Activated CD4-positive, alpha-beta memory T cell treated with anti-CD3 and anti-CD28 coated beads, Interleukin-2, amount 10 ng/mL, durations not matched to agents 7 days and 5 days (primary cell): ENCODE measurements around the gene ECSCR. TPM values are rescaled to one million over a fixed set of nuclear protein-coding genes. Genes with fewer than 3 reads are reported as not detected.

ENCODE experiments used
- CTCF ChIA-PET: fragments of 350-600 bp; sonication (Branson Sonifier 250); formaldehyde crosslinking; loops from one replicate; lab custom pipeline; 2021; ENCODE audit warnings: antibody characterized with exemption, inconsistent platforms; lab: Charles Lee
- POLR2A ChIA-PET: fragments of 350-600 bp; sonication (Branson Sonifier 250); formaldehyde crosslinking; loops from one replicate; lab custom pipeline; 2021; ENCODE audit warnings: antibody characterized with exemption; lab: Charles Lee
- DNase-seq: peaks from one replicate; pipeline ENCODE4 v3.0.0-alpha.2; 2020
- H3K27ac Mint-ChIP-seq: one replicate; pipeline ENCODE4 v1.8.0; 2021; ENCODE audit warnings: mild to moderate bottlenecking, mixed read lengths
- H3K27me3 Mint-ChIP-seq: one replicate; pipeline ENCODE4 v1.8.0; 2021; ENCODE audit warnings: mixed read lengths
- H3K36me3 Mint-ChIP-seq: one replicate; pipeline ENCODE4 v1.8.0; 2021; ENCODE audit warnings: low read depth, mixed read lengths
- H3K4me1 Mint-ChIP-seq: one replicate; pipeline ENCODE4 v1.8.0; 2021; ENCODE audit warnings: mixed read lengths
- H3K4me3 Mint-ChIP-seq: one replicate; pipeline ENCODE4 v1.8.0; 2021; ENCODE audit warnings: mild to moderate bottlenecking, mixed read lengths
- H3K9me3 Mint-ChIP-seq: one replicate; pipeline ENCODE4 v1.8.0; 2021; ENCODE audit warnings: mixed read lengths
- total RNA-seq, 2 experiments: library from RNA; stranded (reverse); gene quantifications; one replicate each; pipeline ENCODE4 v1.2.3, GENCODE V29; 2021

The ECSCR gene
- total RNA-seq, 2 experiments from 2014 or later: 1.1 TPM; not detected in 1

DNA sequence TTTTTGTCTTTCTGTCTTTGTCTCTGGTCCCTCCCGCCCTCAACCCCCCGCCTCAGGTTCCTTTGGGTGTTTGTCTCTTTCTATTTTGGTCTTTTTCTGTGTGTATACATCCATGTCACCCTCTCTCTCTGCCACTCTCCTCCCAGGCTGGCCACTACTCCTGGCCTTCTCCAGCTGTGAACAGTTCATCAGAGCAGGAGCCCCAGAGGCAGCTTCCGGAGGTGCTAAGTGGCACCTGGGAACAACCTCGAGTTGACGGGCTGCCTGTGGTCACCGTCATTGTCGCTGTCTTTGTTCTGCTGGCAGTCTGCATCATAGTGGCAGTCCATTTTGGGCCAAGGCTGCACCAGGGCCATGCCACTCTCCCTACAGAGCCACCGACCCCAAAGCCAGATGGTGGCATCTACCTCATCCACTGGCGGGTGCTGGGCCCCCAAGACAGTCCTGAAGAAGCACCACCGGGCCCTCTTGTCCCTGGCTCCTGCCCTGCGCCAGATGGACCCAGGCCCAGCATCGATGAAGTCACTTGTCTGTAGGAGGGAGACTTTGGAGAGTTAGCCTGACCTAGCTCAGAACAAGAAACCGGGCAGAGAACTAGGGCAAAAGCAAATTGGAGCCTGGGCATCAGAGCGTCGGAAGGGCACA is 10.0 kb upstream of the ECSCR start:
- peak overlapping the region; percentile 73 for H3K4me3 Mint-ChIP-seq
- CTCF ChIA-PET: interaction anchor here (1.1 to 1.5 kb wide), 2 partner anchors 42 to 50 kb away, joined by 3 read pairs; no protein-coding TSS in a partner anchor
- peaks cover 89% of the 10 kb centered on the region for H3K4me1 Mint-ChIP-seq
- no peak for DNase-seq
- H3K36me3 Mint-ChIP-seq: peaks cover 41% of the 10 kb centered on the region
- H3K27ac Mint-ChIP-seq: peak overlapping the region; percentile 90
- POLR2A ChIA-PET: interaction anchor here (0.9 to 5.8 kb wide), 5 partner anchors 9 to 88 kb away, joined by 3 to 63 read pairs (median 7); partner anchors contain the start of genes DNAJC18, STING1 and UBE2D2
- no peaks in the 10 kb centered on the region for H3K27me3 Mint-ChIP-seq
- no peaks in the 10 kb centered on the region for H3K9me3 Mint-ChIP-seq

DNA sequence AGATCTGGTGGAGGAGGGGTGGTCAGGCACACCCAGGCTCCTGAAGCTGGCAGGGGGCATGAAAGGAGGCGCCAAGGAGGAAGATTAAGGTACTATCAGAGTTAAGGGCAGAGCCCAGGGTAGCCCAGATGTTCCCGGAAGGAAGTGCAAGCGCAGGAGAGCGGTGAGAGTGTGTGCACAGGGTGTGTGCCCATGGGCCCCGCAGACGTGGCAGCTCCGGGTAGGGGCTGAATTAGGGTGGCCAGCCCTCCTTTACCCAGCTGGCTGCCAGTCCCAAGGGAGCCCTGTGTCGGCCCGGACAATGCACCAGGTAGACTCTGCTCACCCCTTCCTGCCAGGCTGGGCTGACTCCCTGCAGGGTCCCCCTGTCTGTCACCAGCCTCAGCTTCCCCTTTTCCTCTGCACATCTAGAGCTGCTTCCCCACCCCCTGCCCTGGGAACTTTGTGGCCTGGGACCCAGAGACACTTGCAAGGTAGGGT is 8.3 kb upstream of the ECSCR start, which contains the start of gene SMIM33:
TSS of gene SMIM33 (plus strand) at position 184 of the 480 bp plus-strand sequence. CDS start at position 302, 118 bp downstream.
- Mint-ChIP-seq H3K27me3 (no peaks in the 10 kb centered on the region), H3K27ac (peak within 1 kb of the TSS; percentile 90), H3K4me3 (peak within 1 kb of the TSS; percentile 73), H3K4me1 (peaks cover 76% of the 10 kb centered on the region), H3K9me3 (no peaks in the 10 kb centered on the region), H3K36me3 (peaks cover 25% of the 10 kb centered on the region)
- DNase-seq: peak; percentile 56
- CTCF ChIA-PET: interaction anchor here (0.8 to 2.0 kb wide), 10 partner anchors 10 to 92 kb away, joined by 3 to 14 read pairs (median 4); partner anchors contain the start of gene STING1
- POLR2A ChIA-PET: interaction anchor here (0.9 to 5.8 kb wide), 19 partner anchors 8 to 174 kb away, joined by 3 to 63 read pairs (median 5); partner anchors contain the start of genes DNAJC18 and STING1

DNA sequence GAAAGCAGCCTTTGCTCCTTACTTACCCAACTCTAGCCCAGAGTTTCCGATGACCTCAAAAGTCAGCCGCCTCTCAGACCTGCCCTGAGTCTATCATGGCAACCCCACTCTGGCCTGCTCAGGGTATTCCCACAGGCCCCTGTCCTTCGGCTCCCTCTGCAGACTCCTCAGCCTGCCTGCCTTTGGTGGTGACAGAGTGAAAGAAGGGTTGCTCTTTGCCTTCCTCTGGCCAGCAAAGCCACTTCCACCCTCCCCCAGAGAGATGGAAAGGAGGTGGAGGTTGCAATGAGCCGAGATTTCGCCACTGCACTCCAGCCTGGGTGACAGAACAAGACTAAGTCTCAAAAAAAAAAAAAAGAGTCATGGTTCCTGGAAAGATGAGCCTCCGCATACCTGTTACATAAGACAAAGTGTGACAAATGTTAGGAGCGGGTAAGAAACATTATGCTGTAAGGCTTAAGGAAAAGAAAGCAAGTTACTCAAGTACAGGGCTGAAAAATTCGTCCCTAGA is 5.9 kb upstream of the ECSCR start:
- Mint-ChIP-seq H3K36me3 (peaks cover 6% of the 10 kb centered on the region), H3K9me3 (no peaks in the 10 kb centered on the region), H3K27me3 (no peaks in the 10 kb centered on the region), H3K4me1 (peaks cover 53% of the 10 kb centered on the region), H3K27ac (peak overlapping the region; percentile 70), H3K4me3 (no peak overlapping the region)
- ChIA-PET POLR2A (interaction anchor here (1.6 to 3.0 kb wide), 2 partner anchors 10 to 20 kb away, joined by 3 to 8 read pairs; no protein-coding TSS in a partner anchor), CTCF (interaction anchor here (0.9 to 1.7 kb wide), 2 partner anchors 45 to 65 kb away, joined by 4 to 5 read pairs; partner anchors contain the start of gene SPATA24)
- peak; percentile 45 for DNase-seq

DNA sequence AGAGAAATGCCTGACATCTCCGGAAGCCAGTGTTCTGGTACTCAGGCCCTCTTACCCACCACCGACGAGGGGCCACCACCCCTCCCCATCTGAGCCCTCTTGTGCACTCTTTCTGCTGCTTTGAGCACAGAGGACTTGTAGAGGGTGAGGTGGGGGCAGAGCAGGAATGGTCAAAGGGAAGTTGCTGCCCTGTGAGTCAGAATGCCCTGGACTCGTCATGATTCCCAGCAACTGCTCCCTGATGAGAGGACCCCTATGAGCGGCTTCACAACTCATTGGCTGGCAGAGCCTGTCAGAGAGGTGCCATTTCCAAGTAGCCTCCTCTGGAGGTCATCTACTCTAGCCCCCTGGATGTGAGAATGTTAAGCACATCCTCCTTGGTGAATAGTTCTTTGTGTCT is 845 bp downstream of the ECSCR start:
- Mint-ChIP-seq H3K27ac (no peak overlapping the region), H3K4me3 (no peak overlapping the region), H3K9me3 (no peaks in the 10 kb centered on the region), H3K27me3 (no peaks in the 10 kb centered on the region), H3K36me3 (no peaks in the 10 kb centered on the region), H3K4me1 (peaks cover 49% of the 10 kb centered on the region)
- no peak for DNase-seq
- CTCF ChIA-PET: no interaction called here
- POLR2A ChIA-PET: interaction anchor here (1.0 to 5.9 kb wide), 5 partner anchors 9 to 25 kb away, joined by 3 to 58 read pairs (median 20); partner anchors contain the start of genes SMIM33 and STING1

DNA sequence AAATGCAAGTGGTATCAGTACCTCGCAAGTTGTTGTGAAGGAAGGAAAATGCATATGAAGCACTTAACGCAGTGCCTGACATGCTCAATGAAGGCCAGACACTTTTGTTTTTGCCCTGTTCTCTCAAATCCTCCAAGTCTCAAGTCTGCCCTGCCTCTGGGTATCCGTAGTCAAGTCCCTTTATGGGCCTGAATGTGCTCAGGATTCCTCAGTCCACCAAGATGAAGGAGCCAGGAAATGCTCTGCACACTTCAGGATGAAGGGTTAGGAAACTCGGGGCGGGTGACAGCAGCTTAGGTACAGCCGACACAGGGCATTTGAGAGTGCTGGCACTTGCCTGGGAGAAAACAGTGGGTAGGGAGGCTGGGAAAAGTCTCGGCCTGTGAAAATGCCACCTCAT is 1.4 kb downstream of the ECSCR start:
- Mint-ChIP-seq H3K36me3 (no peaks in the 10 kb centered on the region), H3K9me3 (no peaks in the 10 kb centered on the region), H3K27ac (peak overlapping the region; percentile 98), H3K27me3 (no peaks in the 10 kb centered on the region), H3K4me1 (peaks cover 54% of the 10 kb centered on the region), H3K4me3 (no peak overlapping the region)
- DNase-seq: no peak
- ChIA-PET CTCF (interaction anchor here (2.0 to 4.4 kb wide), 3 partner anchors 21 to 39 kb away, joined by 6 to 20 read pairs (median 7); partner anchors contain the start of genes DNAJC18 and STING1), POLR2A (interaction anchor here (1.0 to 5.9 kb wide), 4 partner anchors 10 to 24 kb away, joined by 3 to 58 read pairs (median 26); partner anchors contain the start of genes SMIM33 and STING1)

DNA sequence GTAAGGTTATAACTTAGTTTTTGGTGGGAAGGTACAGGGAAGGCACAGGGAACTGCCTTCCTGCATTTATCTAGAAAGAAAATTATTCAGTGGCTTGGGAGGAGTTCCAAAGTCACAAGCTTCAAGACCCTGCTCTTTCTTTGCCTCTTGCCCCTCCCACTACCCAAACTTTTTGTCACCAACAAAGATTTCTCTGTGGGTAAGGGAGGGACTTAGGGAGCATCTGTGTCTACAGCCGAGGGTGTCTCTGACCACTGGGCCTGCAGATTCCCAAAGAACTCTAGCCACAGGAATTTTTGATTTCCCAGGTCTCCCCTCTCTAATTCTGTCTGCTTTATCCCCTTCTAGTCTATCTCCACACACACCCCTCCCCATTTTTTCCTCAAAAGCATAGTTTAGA is 2.1 kb downstream of the ECSCR start:
- ChIA-PET CTCF (interaction anchor here (0.6 to 4.4 kb wide), 8 partner anchors 10 to 912 kb away, joined by 3 to 20 read pairs (median 6); partner anchors contain the start of genes DNAJC18, SMIM33 and STING1), POLR2A (interaction anchor here (1.0 to 6.9 kb wide), 10 partner anchors 10 to 71 kb away, joined by 3 to 73 read pairs (median 14); partner anchors contain the start of genes DNAJC18, MZB1, SMIM33 and STING1)
- Mint-ChIP-seq H3K4me1 (peaks cover 57% of the 10 kb centered on the region), H3K9me3 (no peaks in the 10 kb centered on the region), H3K27me3 (no peaks in the 10 kb centered on the region), H3K36me3 (no peaks in the 10 kb centered on the region), H3K4me3 (peak overlapping the region; percentile 35), H3K27ac (peak overlapping the region; percentile 98)
- no peak for DNase-seq

DNA sequence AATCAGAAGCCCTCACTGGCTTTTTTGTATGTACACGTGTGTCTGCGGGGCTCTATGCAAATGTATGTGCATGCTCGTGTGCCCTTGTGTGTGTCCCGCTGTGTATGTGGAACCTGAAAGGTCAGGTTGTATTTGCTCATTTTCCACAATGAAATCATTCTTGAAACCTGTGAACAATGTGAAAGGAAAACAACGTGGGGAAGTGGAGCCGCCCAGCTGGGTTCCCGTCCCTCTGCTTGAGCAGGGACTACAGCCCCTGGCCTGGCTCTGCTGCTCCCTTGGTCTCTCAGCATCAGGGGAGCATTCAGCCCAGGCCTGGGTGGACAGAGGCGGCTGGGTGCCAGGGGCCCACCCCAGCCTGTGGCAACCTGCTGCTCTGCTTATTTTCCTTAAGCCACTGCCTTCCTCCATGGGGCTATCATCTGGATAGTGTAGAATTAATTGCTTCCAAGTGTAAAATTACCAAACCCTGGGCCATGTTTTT is 3.0 kb downstream of the ECSCR start:
- Mint-ChIP-seq H3K4me3 (peak overlapping the region; percentile 68), H3K36me3 (no peaks in the 10 kb centered on the region), H3K4me1 (peaks cover 61% of the 10 kb centered on the region), H3K27me3 (no peaks in the 10 kb centered on the region), H3K9me3 (no peaks in the 10 kb centered on the region), H3K27ac (peak overlapping the region; percentile 98)
- CTCF ChIA-PET: interaction anchor here (1.1 to 4.4 kb wide), 8 partner anchors 11 to 53 kb away, joined by 3 to 20 read pairs (median 8); partner anchors contain the start of genes DNAJC18, SMIM33 and STING1
- DNase-seq: peak; percentile 49
- POLR2A ChIA-PET: interaction anchor here (0.7 to 6.9 kb wide), 16 partner anchors 9 to 179 kb away, joined by 3 to 73 read pairs (median 6); partner anchors contain the start of genes DNAJC18, SMIM33 and STING1

DNA sequence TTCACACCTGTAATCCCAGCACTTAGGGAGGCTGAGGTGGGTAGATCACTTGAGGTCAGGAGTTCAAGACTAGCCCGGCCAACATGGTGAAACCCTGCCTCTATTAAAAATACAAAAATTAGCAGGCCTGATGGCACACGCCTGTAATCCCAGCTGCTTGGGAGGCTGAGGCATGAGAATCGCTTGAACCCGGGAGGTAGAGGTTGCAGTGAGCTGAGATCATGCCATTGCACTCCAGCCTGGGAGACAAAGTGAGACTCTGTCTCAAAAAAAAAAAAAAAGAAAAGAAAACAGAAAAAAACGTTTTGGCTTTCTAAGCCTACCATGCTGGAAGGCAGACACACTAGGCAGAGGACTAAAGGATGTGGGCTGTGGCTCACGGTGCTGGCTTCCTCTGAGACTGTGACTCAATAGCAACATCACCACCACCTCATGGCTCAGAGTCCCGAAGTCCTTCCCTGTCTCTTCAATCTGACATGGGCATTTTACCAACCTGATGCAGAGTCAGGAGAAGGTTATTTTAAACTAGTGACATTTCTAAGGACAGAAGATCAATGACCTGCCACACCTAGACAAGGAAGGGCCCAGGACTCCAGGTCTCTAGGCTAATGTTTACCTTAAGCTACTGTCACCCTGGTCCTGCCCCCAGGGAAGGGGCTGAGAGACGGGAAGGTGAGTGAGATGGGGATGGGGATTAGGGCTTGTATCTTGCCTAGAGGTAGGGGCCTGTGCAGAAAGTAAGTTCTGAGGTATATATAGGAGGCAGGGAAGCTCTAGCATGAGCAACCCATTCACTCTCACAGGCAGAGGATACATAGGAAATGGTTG is 3.7 kb downstream of the ECSCR start:
- H3K4me1 Mint-ChIP-seq: peaks cover 68% of the 10 kb centered on the region
- ChIA-PET CTCF (interaction anchor here (0.7 to 4.4 kb wide), 11 partner anchors 11 to 103 kb away, joined by 3 to 20 read pairs (median 7); partner anchors contain the start of genes DNAJC18 and STING1), POLR2A (interaction anchor here (0.7 to 6.9 kb wide), 20 partner anchors 9 to 178 kb away, joined by 3 to 73 read pairs (median 6); partner anchors contain the start of genes DNAJC18, SMIM33 and STING1)
- H3K27me3 Mint-ChIP-seq: no peaks in the 10 kb centered on the region
- no peaks in the 10 kb centered on the region for H3K9me3 Mint-ChIP-seq
- peak; percentile 90 for DNase-seq
- H3K4me3 Mint-ChIP-seq: peak overlapping the region; percentile 68
- H3K27ac Mint-ChIP-seq: peak overlapping the region; percentile 98
- no peaks in the 10 kb centered on the region for H3K36me3 Mint-ChIP-seq

DNA sequence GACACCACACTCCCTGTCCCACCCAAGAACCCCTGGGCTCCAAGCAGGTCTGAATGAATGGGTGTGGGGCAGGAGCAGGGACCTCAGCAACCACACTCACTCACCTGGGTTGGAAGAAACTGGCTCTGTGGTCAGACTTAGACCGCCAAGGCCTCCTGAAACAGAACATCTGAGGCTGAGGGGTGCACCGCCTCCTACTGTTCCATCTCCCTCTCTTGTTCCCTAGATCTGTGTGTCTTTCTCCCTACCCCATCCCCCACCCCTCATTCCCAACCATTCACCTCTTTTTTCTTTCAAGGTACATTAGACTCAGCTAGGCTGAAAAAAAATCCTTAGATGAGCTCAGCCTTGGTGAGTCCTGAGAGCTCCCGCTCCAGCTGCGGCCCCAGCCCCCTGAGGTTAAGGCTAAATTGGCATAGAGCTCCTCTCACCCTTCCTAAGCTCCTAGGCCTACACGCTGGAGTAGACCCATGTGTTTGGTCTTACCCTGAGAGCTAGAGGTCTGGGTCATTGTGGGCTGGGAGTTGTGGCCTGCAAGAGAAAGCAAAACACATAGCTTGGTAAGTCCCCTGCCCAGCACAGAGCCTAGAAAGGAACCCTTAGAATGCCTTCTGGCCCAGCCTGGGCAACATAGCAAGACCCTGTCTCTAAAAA is 4.8 kb downstream of the ECSCR start:
- Mint-ChIP-seq H3K27me3 (no peaks in the 10 kb centered on the region), H3K4me1 (peaks cover 71% of the 10 kb centered on the region), H3K9me3 (no peaks in the 10 kb centered on the region), H3K36me3 (no peaks in the 10 kb centered on the region), H3K4me3 (no peak overlapping the region), H3K27ac (peak overlapping the region; percentile 98)
- ChIA-PET CTCF (interaction anchor here (0.7 to 4.4 kb wide), 12 partner anchors 10 to 659 kb away, joined by 3 to 20 read pairs (median 4); partner anchors contain the start of genes DNAJC18 and STING1), POLR2A (interaction anchor here (0.7 to 6.9 kb wide), 11 partner anchors 10 to 103 kb away, joined by 3 to 73 read pairs (median 20); partner anchors contain the start of genes DNAJC18, SMIM33, STING1 and UBE2D2)
- peak; percentile 55 for DNase-seq

DNA sequence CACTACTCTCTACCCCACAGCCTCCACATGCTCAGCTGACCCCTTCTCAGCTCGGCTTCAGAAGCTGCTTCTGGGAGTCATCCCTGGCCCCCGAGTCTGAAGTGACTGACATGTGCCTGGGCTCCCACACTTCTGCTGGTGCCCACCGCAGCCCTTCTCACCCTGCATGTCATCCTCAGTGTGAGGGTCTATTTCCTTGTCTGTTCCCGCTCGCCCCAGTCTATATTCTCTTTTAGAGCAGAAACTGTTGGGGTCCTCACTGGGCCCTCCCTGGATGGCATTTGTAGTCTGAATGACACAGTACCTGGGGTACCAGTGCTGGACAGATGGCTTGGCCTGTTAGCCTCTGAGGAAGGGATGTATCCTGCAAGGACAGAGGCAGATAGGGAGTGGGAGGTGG is 5.3 kb downstream of the ECSCR start:
- peaks cover 71% of the 10 kb centered on the region for H3K4me1 Mint-ChIP-seq

More for the DNA sequence above, 5.3 kb downstream of the ECSCR start:
- H3K27me3 Mint-ChIP-seq: no peaks in the 10 kb centered on the region
- no peaks in the 10 kb centered on the region for H3K36me3 Mint-ChIP-seq
- H3K27ac Mint-ChIP-seq: peak overlapping the region; percentile 98
- ChIA-PET POLR2A (interaction anchor here (0.6 to 6.9 kb wide), 9 partner anchors 10 to 105 kb away, joined by 3 to 73 read pairs (median 24); partner anchors contain the start of genes DNAJC18, SMIM33, STING1 and UBE2D2), CTCF (interaction anchor here (1.2 to 4.4 kb wide), 7 partner anchors 9 to 40 kb away, joined by 3 to 20 read pairs (median 8); partner anchors contain the start of genes DNAJC18 and STING1)
- H3K4me3 Mint-ChIP-seq: no peak overlapping the region
- DNase-seq: no peak
- H3K9me3 Mint-ChIP-seq: no peaks in the 10 kb centered on the region
